Osteocyte (in vitro differentiated cells): ENCODE measurements around the gene LRIG1. TPM values are rescaled to one million over a fixed set of nuclear protein-coding genes. Genes with fewer than 3 reads are reported as not detected.

ENCODE experiments used
- DNase-seq: peaks from one replicate; pipeline ENCODE4 v3.0.0; 2021; ENCODE audit warnings: mixed read lengths; ENCODE audit not compliant: unreplicated experiment; ENCODE audit errors: extremely low spot score
- H3K27ac Mint-ChIP-seq: one replicate; pipeline ENCODE4 v1.8.0; 2021; ENCODE audit warnings: mild to moderate bottlenecking, mixed read lengths; ENCODE audit not compliant: unreplicated experiment
- H3K27me3 Mint-ChIP-seq: one replicate; pipeline ENCODE4 v1.8.0; 2021; ENCODE audit warnings: mixed read lengths; ENCODE audit not compliant: unreplicated experiment
- H3K36me3 Mint-ChIP-seq: one replicate; pipeline ENCODE4 v1.8.0; 2021; ENCODE audit warnings: mixed read lengths; ENCODE audit not compliant: unreplicated experiment
- H3K4me1 Mint-ChIP-seq: one replicate; pipeline ENCODE4 v1.8.0; 2021; ENCODE audit warnings: mixed read lengths; ENCODE audit not compliant: unreplicated experiment
- H3K4me3 Mint-ChIP-seq: one replicate; pipeline ENCODE4 v1.8.0; 2021; ENCODE audit warnings: mild to moderate bottlenecking, moderate library complexity, mixed read lengths; ENCODE audit not compliant: unreplicated experiment
- H3K9me3 Mint-ChIP-seq: one replicate; pipeline ENCODE4 v1.8.0; 2021; ENCODE audit warnings: mixed read lengths; ENCODE audit not compliant: unreplicated experiment
- long read RNA-seq: library from polyadenylated mRNA; unstranded; transcript quantifications from one replicate; pipeline ENCODE4 v2.0.0, GENCODE V29; 2021
- total RNA-seq: library from RNA; stranded (reverse); gene quantifications from 2 replicates; pipeline ENCODE4 v1.2.1, GENCODE V29; 2021
- TF ChIP-seq, protein P1 (sequence below): fragments of 200-600 bp; sonication (generic); IDR thresholded peaks from 2 replicates; pipeline ENCODE4 v1.5.0; 2021; ENCODE audit warnings: antibody characterized with exemption, mild to moderate bottlenecking, moderate library complexity

Gene LRIG1, protein sequence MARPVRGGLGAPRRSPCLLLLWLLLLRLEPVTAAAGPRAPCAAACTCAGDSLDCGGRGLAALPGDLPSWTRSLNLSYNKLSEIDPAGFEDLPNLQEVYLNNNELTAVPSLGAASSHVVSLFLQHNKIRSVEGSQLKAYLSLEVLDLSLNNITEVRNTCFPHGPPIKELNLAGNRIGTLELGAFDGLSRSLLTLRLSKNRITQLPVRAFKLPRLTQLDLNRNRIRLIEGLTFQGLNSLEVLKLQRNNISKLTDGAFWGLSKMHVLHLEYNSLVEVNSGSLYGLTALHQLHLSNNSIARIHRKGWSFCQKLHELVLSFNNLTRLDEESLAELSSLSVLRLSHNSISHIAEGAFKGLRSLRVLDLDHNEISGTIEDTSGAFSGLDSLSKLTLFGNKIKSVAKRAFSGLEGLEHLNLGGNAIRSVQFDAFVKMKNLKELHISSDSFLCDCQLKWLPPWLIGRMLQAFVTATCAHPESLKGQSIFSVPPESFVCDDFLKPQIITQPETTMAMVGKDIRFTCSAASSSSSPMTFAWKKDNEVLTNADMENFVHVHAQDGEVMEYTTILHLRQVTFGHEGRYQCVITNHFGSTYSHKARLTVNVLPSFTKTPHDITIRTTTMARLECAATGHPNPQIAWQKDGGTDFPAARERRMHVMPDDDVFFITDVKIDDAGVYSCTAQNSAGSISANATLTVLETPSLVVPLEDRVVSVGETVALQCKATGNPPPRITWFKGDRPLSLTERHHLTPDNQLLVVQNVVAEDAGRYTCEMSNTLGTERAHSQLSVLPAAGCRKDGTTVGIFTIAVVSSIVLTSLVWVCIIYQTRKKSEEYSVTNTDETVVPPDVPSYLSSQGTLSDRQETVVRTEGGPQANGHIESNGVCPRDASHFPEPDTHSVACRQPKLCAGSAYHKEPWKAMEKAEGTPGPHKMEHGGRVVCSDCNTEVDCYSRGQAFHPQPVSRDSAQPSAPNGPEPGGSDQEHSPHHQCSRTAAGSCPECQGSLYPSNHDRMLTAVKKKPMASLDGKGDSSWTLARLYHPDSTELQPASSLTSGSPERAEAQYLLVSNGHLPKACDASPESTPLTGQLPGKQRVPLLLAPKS
- total RNA-seq, result 60.8 and 64.2 TPM in 2 replicates
- long read RNA-seq, partial matches to known transcripts, result 47 of 49 reads
- long read RNA-seq, other reads (novel, unspliced or antisense), result 2 of 49 reads

DNA sequence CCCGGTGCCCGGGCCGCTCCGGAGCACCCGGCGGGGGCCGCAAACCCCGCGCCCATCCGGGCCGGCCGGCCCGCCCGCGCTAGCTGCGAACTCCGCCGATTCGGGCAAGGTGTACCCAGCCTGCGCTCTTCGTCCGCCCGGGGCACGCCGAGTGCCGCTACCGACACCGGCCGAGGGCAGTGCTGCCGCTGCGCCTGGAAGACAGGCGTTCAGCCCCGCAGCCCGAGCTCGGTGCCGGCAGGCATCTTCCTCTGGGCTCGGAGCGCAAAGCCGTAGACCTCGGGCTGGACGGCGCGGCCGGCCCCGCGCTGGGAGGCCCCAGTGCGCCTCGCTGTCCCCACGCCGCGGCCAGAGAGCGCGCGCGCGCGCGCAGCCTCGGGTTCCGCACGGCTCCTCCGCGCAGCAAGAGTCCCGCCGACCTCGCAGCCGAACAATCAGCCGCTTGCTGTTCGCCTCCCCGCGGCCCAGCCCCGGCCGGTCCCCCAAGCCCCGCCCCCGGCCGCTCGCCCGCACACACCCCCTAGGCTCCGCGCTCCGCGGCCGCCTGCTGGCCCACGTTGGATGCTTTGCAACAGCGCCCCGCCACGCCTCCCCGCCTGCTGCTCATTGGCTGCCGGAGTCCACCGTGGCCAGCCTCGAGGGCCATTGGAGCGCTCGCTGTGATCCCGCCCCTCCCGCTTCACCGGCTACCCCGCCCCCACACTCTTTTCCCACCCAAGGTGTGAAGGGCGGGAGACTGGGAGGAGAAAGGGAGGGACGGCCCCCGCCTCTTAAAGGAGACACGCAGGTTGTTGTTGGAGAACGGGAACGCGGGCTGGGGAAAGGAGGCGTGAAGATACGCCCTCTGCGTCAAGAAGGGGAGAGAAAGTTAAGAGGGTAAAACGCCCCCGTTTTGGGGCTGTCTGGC is at the start of gene LRIG1:
LRIG1 (minus strand) TSS at position 447 of the 907 bp plus-strand sequence. CDS start 615 bp downstream, outside the sequence.
- Mint-ChIP-seq H3K9me3 (no peaks in the 10 kb centered on the region), H3K27me3 (no peaks in the 10 kb centered on the region), H3K36me3 (no peaks in the 10 kb centered on the region), H3K4me1 (peaks cover 60% of the 10 kb centered on the region), H3K27ac (peak within 1 kb of the TSS; percentile 65), H3K4me3 (peak within 1 kb of the TSS; percentile 94)
- peak; percentile 100 for DNase-seq
- TF ChIP-seq, protein P1, sequence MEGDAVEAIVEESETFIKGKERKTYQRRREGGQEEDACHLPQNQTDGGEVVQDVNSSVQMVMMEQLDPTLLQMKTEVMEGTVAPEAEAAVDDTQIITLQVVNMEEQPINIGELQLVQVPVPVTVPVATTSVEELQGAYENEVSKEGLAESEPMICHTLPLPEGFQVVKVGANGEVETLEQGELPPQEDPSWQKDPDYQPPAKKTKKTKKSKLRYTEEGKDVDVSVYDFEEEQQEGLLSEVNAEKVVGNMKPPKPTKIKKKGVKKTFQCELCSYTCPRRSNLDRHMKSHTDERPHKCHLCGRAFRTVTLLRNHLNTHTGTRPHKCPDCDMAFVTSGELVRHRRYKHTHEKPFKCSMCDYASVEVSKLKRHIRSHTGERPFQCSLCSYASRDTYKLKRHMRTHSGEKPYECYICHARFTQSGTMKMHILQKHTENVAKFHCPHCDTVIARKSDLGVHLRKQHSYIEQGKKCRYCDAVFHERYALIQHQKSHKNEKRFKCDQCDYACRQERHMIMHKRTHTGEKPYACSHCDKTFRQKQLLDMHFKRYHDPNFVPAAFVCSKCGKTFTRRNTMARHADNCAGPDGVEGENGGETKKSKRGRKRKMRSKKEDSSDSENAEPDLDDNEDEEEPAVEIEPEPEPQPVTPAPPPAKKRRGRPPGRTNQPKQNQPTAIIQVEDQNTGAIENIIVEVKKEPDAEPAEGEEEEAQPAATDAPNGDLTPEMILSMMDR, result peak; percentile 49

DNA sequence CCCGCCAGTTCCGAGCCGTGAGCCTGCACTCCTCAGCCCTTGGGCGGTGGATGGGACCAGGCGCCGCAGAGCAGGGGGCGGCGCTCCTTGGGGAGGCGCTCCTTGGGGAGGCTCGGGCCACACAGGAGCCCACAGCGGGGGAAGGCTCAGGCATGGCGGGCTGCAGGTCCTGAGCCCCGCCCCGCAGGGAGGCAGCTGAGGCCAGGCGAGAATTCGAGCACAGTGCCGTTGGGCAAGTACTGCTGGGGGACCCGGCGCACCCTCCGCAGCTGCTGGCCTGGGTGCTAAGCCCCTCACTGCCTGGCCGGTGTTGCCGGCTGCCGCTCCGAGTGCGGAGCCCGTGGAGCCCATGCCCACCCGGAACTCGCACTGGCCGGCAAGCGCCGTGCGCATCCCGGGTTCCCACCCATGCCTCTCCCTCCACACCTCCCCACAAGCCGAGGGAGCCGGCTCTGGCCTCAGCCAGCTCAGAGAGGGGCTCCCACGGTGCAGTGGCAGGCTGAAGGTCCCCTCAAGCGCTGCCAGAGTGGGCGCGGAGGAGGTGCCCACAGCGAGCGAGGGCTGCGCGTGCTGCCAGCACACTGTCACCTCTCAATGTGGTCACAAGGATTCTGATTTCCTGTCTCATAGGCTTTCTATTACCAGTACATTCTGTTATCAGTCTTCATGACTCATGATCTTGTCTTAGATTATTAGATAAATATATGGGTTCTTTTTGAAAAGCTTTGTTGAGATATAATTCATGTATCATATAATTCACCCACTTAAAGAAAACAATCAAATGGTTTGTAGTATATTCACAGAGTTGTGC is 44.0 kb upstream of the LRIG1 start:
- TF ChIP-seq, protein P1, result no peak
- DNase-seq, result no peak
- no peaks in the 10 kb centered on the region for H3K27me3 Mint-ChIP-seq
- H3K4me1 Mint-ChIP-seq, result no peaks in the 10 kb centered on the region
- no peak overlapping the region for H3K4me3 Mint-ChIP-seq
- no peak overlapping the region for H3K27ac Mint-ChIP-seq
- no peaks in the 10 kb centered on the region for H3K9me3 Mint-ChIP-seq
- no peaks in the 10 kb centered on the region for H3K36me3 Mint-ChIP-seq

DNA sequence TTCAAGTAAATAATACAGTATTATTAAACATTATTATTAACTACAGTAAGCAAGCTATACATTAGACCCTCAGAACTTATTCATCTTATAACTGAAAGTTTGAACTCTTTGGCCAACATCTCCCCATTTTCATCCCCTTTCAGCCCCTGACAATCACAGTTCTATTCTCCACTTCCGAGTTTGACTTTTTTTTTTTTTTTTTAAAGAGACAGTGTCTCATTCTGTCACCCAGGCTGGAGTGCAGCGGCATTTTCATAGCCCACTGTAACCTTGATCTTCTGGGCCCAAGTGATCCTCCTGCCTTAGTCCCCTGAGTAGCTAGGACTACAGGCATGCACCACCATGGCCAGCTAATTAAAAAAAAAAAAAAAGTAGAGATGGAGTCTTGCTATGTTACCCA is 41.3 kb upstream of the LRIG1 start:
- H3K36me3 Mint-ChIP-seq, result no peaks in the 10 kb centered on the region
- TF ChIP-seq, protein P1, result no peak
- DNase-seq, result no peak

DNA sequence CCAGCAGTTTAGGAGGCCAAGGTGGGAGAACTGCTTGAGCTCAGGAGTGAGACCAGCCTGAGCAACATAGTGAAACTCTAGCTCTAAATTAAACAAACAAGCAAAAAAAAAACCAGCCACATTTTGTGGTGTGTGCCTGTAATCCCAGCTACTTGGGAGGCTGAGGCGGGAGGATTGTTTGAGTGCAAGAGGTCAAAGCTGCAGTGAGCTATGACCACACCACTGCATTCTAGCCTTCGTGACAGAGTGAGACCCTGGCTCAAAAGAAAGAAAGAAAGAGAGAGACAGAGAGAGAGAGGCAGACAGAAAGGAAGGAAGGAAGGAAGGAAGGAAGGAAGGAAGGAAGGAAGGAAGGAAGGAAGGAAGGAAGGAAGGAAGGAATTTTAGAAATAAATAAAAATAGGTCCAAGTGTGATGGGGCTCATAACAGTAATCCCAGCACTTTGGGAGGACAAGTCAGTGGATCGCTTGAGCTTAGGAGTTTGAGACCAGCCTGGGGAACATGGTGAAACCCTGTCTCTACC is 38.7 kb upstream of the LRIG1 start:
- Mint-ChIP-seq H3K36me3 (no peaks in the 10 kb centered on the region), H3K9me3 (no peaks in the 10 kb centered on the region), H3K4me1 (no peaks in the 10 kb centered on the region), H3K27ac (no peak overlapping the region), H3K4me3 (no peak overlapping the region), H3K27me3 (no peaks in the 10 kb centered on the region)
- TF ChIP-seq, protein P1, result no peak
- no peak for DNase-seq

More for the DNA sequence above, 41.3 kb upstream of the LRIG1 start:
- Mint-ChIP-seq H3K4me3 (no peak overlapping the region), H3K27me3 (no peaks in the 10 kb centered on the region), H3K27ac (no peak overlapping the region), H3K4me1 (no peaks in the 10 kb centered on the region), H3K9me3 (no peaks in the 10 kb centered on the region)
